SK-N-SH treated with all-trans-retinoic acid at 6 μM for 48 hours (cell line): ENCODE results near the gene EPC2.

Experiments used
- ATAC-seq: fragments of 200-7000 bp; cut with Tn5 transposase; 3 replicates; pipeline ENCODE4 v1.9.1; 2020; ENCODE audit warnings: mild to moderate bottlenecking, moderate library complexity
- ARNTL ChIP-seq: fragments of 450-650 bp; formaldehyde crosslinking; IDR thresholded peaks from 2 replicates; pipeline ENCODE4 v1.5.0; 2020; ENCODE audit warnings: low read depth, mild to moderate bottlenecking, moderate library complexity, borderline replicate concordance
- CREB5 ChIP-seq: fragments of 250-450 bp; sonication (Bioruptor Pico); IDR thresholded peaks from 2 replicates; pipeline ENCODE4 v1.5.1; 2020; ENCODE audit warnings: low read depth, mild to moderate bottlenecking, moderate library complexity
- CSDC2 ChIP-seq: fragments of 250-450 bp; sonication (Bioruptor Pico); IDR thresholded peaks from 2 replicates; pipeline ENCODE4 v1.5.0; 2020; ENCODE audit warnings: mild to moderate bottlenecking, moderate library complexity
- CSRNP3 ChIP-seq: fragments of 250-450 bp; sonication (Bioruptor Pico); IDR thresholded peaks from 2 replicates; pipeline ENCODE4 v1.5.1; 2021; ENCODE audit warnings: mild to moderate bottlenecking, moderate library complexity
- ESRRG ChIP-seq: fragments of 250-450 bp; sonication (Bioruptor Pico); IDR thresholded peaks from 2 replicates; pipeline ENCODE4 v1.6.1; 2021; ENCODE audit warnings: mild to moderate bottlenecking
- GLIS3 ChIP-seq: fragments of 250-450 bp; sonication (Bioruptor Pico); IDR thresholded peaks from 2 replicates; pipeline ENCODE4 v1.5.0; 2020; ENCODE audit warnings: mild to moderate bottlenecking, moderate library complexity
- ISL1 ChIP-seq: fragments of 250-450 bp; sonication (Bioruptor Pico); IDR thresholded peaks from 2 replicates; pipeline ENCODE4 v2.1.2; 2022; ENCODE audit warnings: mild to moderate bottlenecking, moderate library complexity
- OSR1 ChIP-seq: fragments of 250-450 bp; sonication (Bioruptor Pico); IDR thresholded peaks from 2 replicates; pipeline ENCODE4 v1.8.0; 2022; ENCODE audit warnings: moderate library complexity, mild to moderate bottlenecking, inconsistent platforms
- PATZ1 ChIP-seq: fragments of 250-450 bp; sonication (Bioruptor Pico); IDR thresholded peaks from 2 replicates; pipeline ENCODE4 v1.8.0; 2020; ENCODE audit warnings: mild to moderate bottlenecking, moderate library complexity, borderline replicate concordance
- POU6F1 ChIP-seq: fragments of 250-450 bp; sonication (Bioruptor Pico); IDR thresholded peaks from 2 replicates; pipeline ENCODE4 v1.8.0; 2021; ENCODE audit warnings: low read depth, mild to moderate bottlenecking, moderate library complexity, borderline replicate concordance
- PPARA ChIP-seq: fragments of 250-450 bp; sonication (Bioruptor Pico); IDR thresholded peaks from 2 replicates; pipeline ENCODE4 v1.5.0; 2020; ENCODE audit warnings: mild to moderate bottlenecking, borderline replicate concordance
- RARB ChIP-seq: fragments of 250-450 bp; sonication (Bioruptor Pico); IDR thresholded peaks from 2 replicates; pipeline ENCODE4 v1.8.0; 2021; ENCODE audit warnings: mild to moderate bottlenecking, moderate library complexity
- SNAI2 ChIP-seq: fragments of 250-450 bp; sonication (Bioruptor Pico); IDR thresholded peaks from 2 replicates; pipeline ENCODE4 v1.5.0; 2020; ENCODE audit warnings: mild to moderate bottlenecking, moderate library complexity
- TCF4 ChIP-seq: fragments of 250-450 bp; sonication (Bioruptor Pico); IDR thresholded peaks from 2 replicates; pipeline ENCODE4 v1.8.0; 2021; ENCODE audit warnings: mild to moderate bottlenecking, moderate library complexity, borderline replicate concordance
- TSHZ2 ChIP-seq: fragments of 250-450 bp; sonication (Bioruptor Pico); IDR thresholded peaks from 2 replicates; pipeline ENCODE4 v1.5.0; 2020; ENCODE audit warnings: mild to moderate bottlenecking, moderate library complexity
- ZC3H10 ChIP-seq: fragments of 250-450 bp; sonication (Bioruptor Pico); IDR thresholded peaks from 2 replicates; pipeline ENCODE4 v1.5.1; 2021; ENCODE audit warnings: mild to moderate bottlenecking, moderate library complexity
- ZFP3 ChIP-seq: fragments of 250-450 bp; sonication (Bioruptor Pico); IDR thresholded peaks from 2 replicates; pipeline ENCODE4 v1.5.0; 2020; ENCODE audit warnings: mild to moderate bottlenecking, moderate library complexity
- ZFP30 ChIP-seq: fragments of 450-650 bp; formaldehyde crosslinking; IDR thresholded peaks from 2 replicates; pipeline ENCODE4 v1.5.0; 2022; ENCODE audit warnings: mild to moderate bottlenecking, moderate library complexity
- ZNF565 ChIP-seq: fragments of 450-650 bp; formaldehyde crosslinking; conservative IDR thresholded peaks from 2 replicates; pipeline ENCODE4 v1.5.0; 2020; ENCODE audit warnings: low read depth, mild to moderate bottlenecking, moderate library complexity
- ZNF8 ChIP-seq: fragments of 450-650 bp; formaldehyde crosslinking; IDR thresholded peaks from 2 replicates; pipeline ENCODE4 v1.5.0; 2020; ENCODE audit warnings: mild to moderate bottlenecking, moderate library complexity

EPC2 gene

GRCh38 chr2:148745151-148745851 is 100.8 kb downstream of the EPC2 start (continued):
- TF ChIP-seq POU6F1 (no peak), ZFP3 (no peak)
- TF ChIP-seq, all 23 proteins: peak for 0

DNA sequence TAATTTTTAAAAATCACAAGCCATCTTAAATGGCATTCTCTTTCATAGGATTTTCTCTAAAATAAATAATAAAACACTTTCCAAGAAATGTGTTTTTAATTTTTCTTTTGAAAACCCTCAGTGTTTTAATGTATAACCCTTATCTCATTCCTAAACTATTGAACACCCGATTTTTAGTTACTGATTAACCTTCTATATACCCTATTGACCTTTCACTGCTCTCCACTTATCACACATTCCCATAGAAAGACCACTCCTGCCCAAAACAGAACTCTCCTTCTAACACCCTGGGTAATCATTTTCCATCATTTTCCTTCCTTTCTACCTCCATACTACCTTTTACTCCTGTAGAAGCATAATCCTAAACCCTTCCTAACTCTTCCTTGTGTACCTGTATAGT is 102.4 kb downstream of the EPC2 start:
- no peak for TF ChIP-seq ZFP30
- TF ChIP-seq CSDC2, result no peak
- no peak for ATAC-seq

GRCh38 chr2:148751907-148752306 is 107.4 kb downstream of the EPC2 start:
- TF ChIP-seq ZFP30 (no peak), RARB (CRISPR knock-in tag) (no peak), CSDC2 (no peak), GLIS3 (CRISPR knock-in tag) (no peak), OSR1 (no peak), CREB5 (no peak), POU6F1 (no peak), SNAI2 (CRISPR knock-in tag) (no peak)
- ATAC-seq, result no peak

DNA sequence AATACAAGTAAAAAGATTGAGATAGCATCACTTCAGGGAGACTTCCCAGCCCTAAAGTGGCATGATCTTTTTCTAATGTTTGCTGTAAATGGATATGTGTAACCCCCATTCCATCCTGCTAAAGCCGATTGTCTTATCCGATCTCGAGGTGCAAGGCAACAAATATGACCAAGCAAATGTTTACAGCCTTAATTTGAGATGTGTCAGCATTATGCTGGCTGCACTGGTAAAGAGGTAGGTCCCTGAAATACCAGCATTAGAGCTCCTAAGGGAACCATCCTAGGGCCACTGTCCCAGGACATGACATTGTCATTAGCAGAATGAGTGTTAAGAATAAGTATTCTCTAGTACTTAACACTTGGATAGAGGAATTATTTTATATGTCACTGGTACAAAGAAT is 108.4 kb downstream of the EPC2 start:
- ATAC-seq, result no peak
- TF ChIP-seq POU6F1 (no peak), ESRRG (CRISPR knock-in tag) (no peak), CSRNP3 (no peak), ZNF8 (CRISPR knock-in tag) (no peak), ISL1 (no peak), RARB (CRISPR knock-in tag) (no peak), OSR1 (no peak), PATZ1 (CRISPR knock-in tag) (no peak), GLIS3 (CRISPR knock-in tag) (no peak), PPARA (no peak), SNAI2 (CRISPR knock-in tag) (no peak), TCF4 (CRISPR knock-in tag) (no peak), ZNF565 (CRISPR knock-in tag) (no peak), ZFP3 (no peak)
- TF ChIP-seq, all 23 proteins: peak for 0

- no peak for ATAC-seq
- TF ChIP-seq PPARA, result no peak
- TF ChIP-seq ZNF8 (CRISPR knock-in tag), result no peak
- no peak for TF ChIP-seq ZNF565 (CRISPR knock-in tag)
- no peak for TF ChIP-seq TSHZ2
- no peak for TF ChIP-seq SNAI2 (CRISPR knock-in tag)
- no peak for TF ChIP-seq ZC3H10 (CRISPR knock-in tag)
- TF ChIP-seq POU6F1, result no peak
- no peak for TF ChIP-seq ARNTL (CRISPR knock-in tag)
- TF ChIP-seq RARB (CRISPR knock-in tag), result no peak
Observed at GRCh38 chr2:148754864-148755263, 110.3 kb downstream of the EPC2 start.
